Fibroblast of lung (primary cell): ENCODE measurements around the gene FBLN1. TPM values are rescaled to one million over a fixed set of nuclear protein-coding genes. Genes with fewer than 3 reads are reported as not detected.

Source experiments
- DNase-seq, 2 donors: peaks; one replicate each; pipeline versions ENCODE4 v3.0.0 to v3.0.0-alpha.2; 2010; ENCODE audit warnings: low read depth in 2 of 2
- H2AFZ ChIP-seq: 2 replicates; pipeline ENCODE4 v1.5.1; 2012; ENCODE audit warnings: low read length, control low read depth, inconsistent platforms
- H3K27ac ChIP-seq: 2 replicates; pipeline ENCODE4 v1.5.1; 2011; ENCODE audit warnings: low read length, control low read depth; ENCODE audit not compliant: insufficient read depth
- H3K27me3 ChIP-seq: 2 replicates; pipeline ENCODE4 v1.5.1; 2011; ENCODE audit warnings: mild to moderate bottlenecking, low read length; ENCODE audit not compliant: control insufficient read depth, insufficient read depth
- H3K36me3 ChIP-seq: 2 replicates; pipeline ENCODE4 v1.5.1; 2011; ENCODE audit warnings: low read length; ENCODE audit not compliant: control insufficient read depth, insufficient read depth
- H3K4me1 ChIP-seq: 2 replicates; pipeline ENCODE4 v1.5.1; 2011; ENCODE audit warnings: low read length; ENCODE audit not compliant: control insufficient read depth, insufficient read depth; ENCODE audit errors: extremely low read depth
- H3K4me2 ChIP-seq: 2 replicates; pipeline ENCODE4 v1.5.1; 2011; ENCODE audit warnings: low read length, control low read depth; ENCODE audit not compliant: insufficient read depth; ENCODE audit errors: extremely low read depth
- H3K4me3 ChIP-seq, 4 experiments: fragments of 200-600 bp in 1 of 4; sonication (generic) in 1 of 4; replicated peaks in 1 of 4; 2 replicates each; pipeline ENCODE4 v1.5.1; 2011 to 2016; ENCODE audit warnings: low read length in 4 of 4, low read depth in 3 of 4, mild to moderate bottlenecking in 3 of 4, control low read depth in 2 of 4, inconsistent platforms in 1 of 4, mixed read lengths in 1 of 4; ENCODE audit not compliant: insufficient read depth in 1 of 4; ENCODE audit errors: control extremely low read depth in 1 of 4
- H3K79me2 ChIP-seq: 2 replicates; pipeline ENCODE4 v1.5.1; 2012; ENCODE audit warnings: mild to moderate bottlenecking, low read length, inconsistent platforms; ENCODE audit not compliant: control insufficient read depth, insufficient read depth
- H3K9ac ChIP-seq: 2 replicates; pipeline ENCODE4 v1.5.1; 2011; ENCODE audit warnings: mild to moderate bottlenecking, low read length, control low read depth; ENCODE audit not compliant: insufficient read depth
- H3K9me3 ChIP-seq: 2 replicates; pipeline ENCODE4 v1.5.1; 2012; ENCODE audit warnings: low read depth, low read length; ENCODE audit not compliant: control insufficient read depth, insufficient read depth
- H4K20me1 ChIP-seq: 2 replicates; pipeline ENCODE4 v1.5.1; 2011; ENCODE audit warnings: low read length; ENCODE audit not compliant: control insufficient read depth, insufficient read depth; ENCODE audit errors: extremely low read depth
- EZH2 ChIP-seq: IDR thresholded peaks from 2 replicates; pipeline ENCODE4 v1.5.1; 2012; ENCODE audit warnings: low read length, control low read depth, mild to moderate bottlenecking; ENCODE audit errors: missing control alignments
- polyA plus RNA-seq, 2 donors: library from polyadenylated mRNA; depleted of rRNA in 1 of 2; stranded (reverse) in 1 of 2; unstranded in 1 of 2; fragments of >200 nt; gene quantifications; 2 replicates each; pipeline ENCODE4 v1.2.1, GENCODE V29; 2011 to 2012; ENCODE audit warnings: missing spikeins in 1 of 2
- total RNA-seq: library from RNA; depleted of rRNA; stranded (reverse); fragments of >200 nt; gene quantifications from 2 replicates; pipeline ENCODE4 v1.2.1, GENCODE V29; 2014
- TF ChIP-seq, protein P1 (sequence below), 2 donors: IDR thresholded peaks in 1 of 2; conservative IDR thresholded peaks in 1 of 2; 1 replicate in 1 of 2; 2 replicates in 1 of 2; pipeline ENCODE4 v1.5.1; 2011 to 2012; ENCODE audit warnings: low read length in 2 of 2, control low read depth in 1 of 2, inconsistent platforms in 1 of 2, low read depth in 1 of 2, mild to moderate bottlenecking in 1 of 2

FBLN1 gene
- total and polyA plus RNA-seq, 2 donors (not counting 1 experiment from before 2014, with no cell fraction given), result 134 to 270 TPM

DNA sequence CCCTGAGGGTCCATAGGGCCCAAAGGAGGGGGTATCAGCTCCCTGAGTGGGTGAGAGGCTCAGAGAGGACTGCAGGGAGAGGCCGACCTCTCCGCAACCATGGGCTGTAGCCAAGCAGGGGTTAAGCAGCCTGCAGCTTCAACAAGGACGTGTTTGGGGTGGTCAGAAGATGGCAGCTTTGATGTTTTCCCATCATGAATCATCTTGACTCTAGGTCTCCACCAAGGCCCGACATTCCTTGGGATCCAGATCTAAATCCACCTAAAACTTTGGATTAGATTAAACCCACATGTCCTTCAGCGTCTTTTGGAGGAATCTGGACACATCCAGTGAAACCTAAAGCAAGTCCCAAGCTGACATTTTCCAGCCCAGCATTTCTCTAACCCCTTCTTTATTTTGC lies 19.8 kb downstream of the FBLN1 start:
- H3K4me2 ChIP-seq, result no peak overlapping the region
- no peaks in the 10 kb centered on the region for H3K79me2 ChIP-seq
- no peaks in the 10 kb centered on the region for H4K20me1 ChIP-seq
- H3K9ac ChIP-seq, result no peak overlapping the region
- no peaks in the 10 kb centered on the region for H3K9me3 ChIP-seq
- peaks cover 7% of the 10 kb centered on the region for H3K4me1 ChIP-seq
- peaks cover 8% of the 10 kb centered on the region for H3K36me3 ChIP-seq
- H3K27ac ChIP-seq, result no peak overlapping the region
- H3K27me3 ChIP-seq, result no peaks in the 10 kb centered on the region
- no peak overlapping the region for H3K4me3 ChIP-seq
- TF ChIP-seq, protein P1, sequence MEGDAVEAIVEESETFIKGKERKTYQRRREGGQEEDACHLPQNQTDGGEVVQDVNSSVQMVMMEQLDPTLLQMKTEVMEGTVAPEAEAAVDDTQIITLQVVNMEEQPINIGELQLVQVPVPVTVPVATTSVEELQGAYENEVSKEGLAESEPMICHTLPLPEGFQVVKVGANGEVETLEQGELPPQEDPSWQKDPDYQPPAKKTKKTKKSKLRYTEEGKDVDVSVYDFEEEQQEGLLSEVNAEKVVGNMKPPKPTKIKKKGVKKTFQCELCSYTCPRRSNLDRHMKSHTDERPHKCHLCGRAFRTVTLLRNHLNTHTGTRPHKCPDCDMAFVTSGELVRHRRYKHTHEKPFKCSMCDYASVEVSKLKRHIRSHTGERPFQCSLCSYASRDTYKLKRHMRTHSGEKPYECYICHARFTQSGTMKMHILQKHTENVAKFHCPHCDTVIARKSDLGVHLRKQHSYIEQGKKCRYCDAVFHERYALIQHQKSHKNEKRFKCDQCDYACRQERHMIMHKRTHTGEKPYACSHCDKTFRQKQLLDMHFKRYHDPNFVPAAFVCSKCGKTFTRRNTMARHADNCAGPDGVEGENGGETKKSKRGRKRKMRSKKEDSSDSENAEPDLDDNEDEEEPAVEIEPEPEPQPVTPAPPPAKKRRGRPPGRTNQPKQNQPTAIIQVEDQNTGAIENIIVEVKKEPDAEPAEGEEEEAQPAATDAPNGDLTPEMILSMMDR (conservative IDR thresholded peaks at IDR 0.05 in 1 of 2, IDR thresholded peaks at IDR 0.05 in 1 of 2; ENCODE audit: low read depth in 1 of 2, low read length in 2 of 2), result no peak
- TF ChIP-seq EZH2, result no peak
- DNase-seq, result no peak
- H2AFZ ChIP-seq, result no peak overlapping the region

DNA sequence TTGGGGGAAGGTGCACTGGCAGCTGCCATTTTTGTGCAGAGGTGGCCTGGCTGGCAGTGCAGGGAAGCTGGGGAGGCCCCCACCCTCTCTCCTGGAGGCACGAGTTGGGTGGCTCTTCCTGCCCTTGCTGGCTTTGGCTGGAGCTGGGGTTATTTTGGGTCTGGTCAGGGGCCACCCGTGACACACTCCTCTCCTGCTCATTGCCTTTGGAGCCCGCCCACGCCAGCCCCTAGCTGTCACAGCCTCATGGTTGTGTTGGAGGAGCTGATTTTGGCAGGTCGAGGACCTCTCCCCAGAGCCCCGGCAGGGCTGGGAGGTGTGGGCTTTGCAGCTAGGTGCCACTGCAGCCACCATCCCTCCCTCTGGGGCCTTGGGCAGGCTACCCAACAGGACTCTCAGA lies 21.5 kb downstream of the FBLN1 start:
- H3K79me2 ChIP-seq, result no peaks in the 10 kb centered on the region
- no peak overlapping the region for H3K27ac ChIP-seq
- peaks cover 6% of the 10 kb centered on the region for H3K4me1 ChIP-seq
- H3K4me2 ChIP-seq, result no peak overlapping the region
- H2AFZ ChIP-seq, result no peak overlapping the region
- TF ChIP-seq, protein P1 (conservative IDR thresholded peaks at IDR 0.05 in 1 of 2, IDR thresholded peaks at IDR 0.05 in 1 of 2; ENCODE audit: low read depth in 1 of 2, low read length in 2 of 2), result no peak
- TF ChIP-seq EZH2, result no peak
- peaks cover 8% of the 10 kb centered on the region for H3K36me3 ChIP-seq
- H3K9me3 ChIP-seq, result no peaks in the 10 kb centered on the region
- DNase-seq, result no peak
- no peak overlapping the region for H3K9ac ChIP-seq
- H4K20me1 ChIP-seq, result no peaks in the 10 kb centered on the region
- no peak overlapping the region for H3K4me3 ChIP-seq
- H3K27me3 ChIP-seq, result no peaks in the 10 kb centered on the region

DNA sequence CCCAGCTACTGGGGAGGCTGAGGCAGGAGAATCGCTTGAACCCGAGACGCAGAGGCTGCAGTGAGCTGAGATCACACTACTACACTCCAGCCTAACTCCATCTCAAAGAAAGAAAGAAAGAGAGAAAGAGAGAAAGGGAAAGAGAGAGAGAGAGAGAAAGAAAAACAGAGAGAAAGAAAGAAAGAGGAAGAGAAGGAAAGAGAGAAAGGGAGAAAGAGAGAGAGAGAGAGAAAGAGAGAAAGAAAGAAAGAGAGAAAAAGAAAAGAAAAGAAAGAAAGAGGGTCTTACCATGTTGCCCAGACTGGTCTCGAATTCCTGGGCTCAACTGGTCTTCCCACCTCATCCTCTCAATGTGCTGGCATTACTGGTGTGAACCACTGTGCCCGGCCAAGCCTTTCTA lies 22.3 kb downstream of the FBLN1 start:
- no peak overlapping the region for H3K27ac ChIP-seq
- H3K79me2 ChIP-seq, result no peaks in the 10 kb centered on the region
- H2AFZ ChIP-seq, result no peak overlapping the region
- peaks cover 6% of the 10 kb centered on the region for H3K4me1 ChIP-seq
- H3K9me3 ChIP-seq, result no peaks in the 10 kb centered on the region
- no peaks in the 10 kb centered on the region for H3K27me3 ChIP-seq
- no peak overlapping the region for H3K4me2 ChIP-seq
- DNase-seq, result no peak
- H3K9ac ChIP-seq, result no peak overlapping the region
- H4K20me1 ChIP-seq, result no peaks in the 10 kb centered on the region
- no peak overlapping the region for H3K4me3 ChIP-seq
- TF ChIP-seq, protein P1 (conservative IDR thresholded peaks at IDR 0.05 in 1 of 2, IDR thresholded peaks at IDR 0.05 in 1 of 2; ENCODE audit: low read depth in 1 of 2, low read length in 2 of 2), result no peak
- TF ChIP-seq EZH2, result no peak
- peaks cover 5% of the 10 kb centered on the region for H3K36me3 ChIP-seq
